BJ (cell line): ENCODE data around the gene ARHGAP4. TPM values are rescaled to one million over a fixed set of nuclear protein-coding genes. Genes with fewer than 3 reads are reported as not detected.

Experiments used
- CTCF ChIA-PET: fragments of 350-600 bp; formaldehyde crosslinking; extraction: SDS; loops from one replicate; lab custom pipeline; 2021; ENCODE audit warnings: antibody characterized with exemption, inconsistent platforms; lab: Yijun Ruan, JAX
- POLR2A ChIA-PET: fragments of 300-600 bp; sonication (Branson Sonifier 250); formaldehyde crosslinking; extraction: SDS; loops from one replicate; lab custom pipeline; 2021; ENCODE audit warnings: antibody characterized with exemption; lab: Charles Lee
- DNase-seq: peaks from one replicate; pipeline ENCODE4 v3.0.0-alpha.2; 2011; ENCODE audit warnings: low read depth
- H3K27me3 ChIP-seq: 2 replicates; pipeline ENCODE4 v1.6.0; 2011; ENCODE audit warnings: low read length; ENCODE audit not compliant: control insufficient read depth, insufficient read depth
- H3K36me3 ChIP-seq: 2 replicates; pipeline ENCODE4 v1.5.1; 2011; ENCODE audit warnings: low read length; ENCODE audit not compliant: control insufficient read depth, insufficient read depth
- H3K4me3 ChIP-seq: 2 replicates; pipeline ENCODE4 v1.5.1; 2011; ENCODE audit warnings: low read depth, mild to moderate bottlenecking, control low read depth, low read length
- polyA plus RNA-seq: library from polyadenylated mRNA; depleted of rRNA; stranded (reverse); fragments of >200 nt; gene quantifications from 2 replicates; pipeline ENCODE4 v1.2.3, GENCODE V29; 2011
- TF ChIP-seq, protein P1 (sequence below): IDR thresholded peaks from 2 replicates; pipeline ENCODE4 v1.5.1; 2011; ENCODE audit warnings: low read depth, mild to moderate bottlenecking, control low read depth, inconsistent platforms, low read length, moderate library complexity; ENCODE audit not compliant: insufficient read depth

The ARHGAP4 gene
- polyA plus RNA-seq, 1 experiment = 0.82 TPM

DNA sequence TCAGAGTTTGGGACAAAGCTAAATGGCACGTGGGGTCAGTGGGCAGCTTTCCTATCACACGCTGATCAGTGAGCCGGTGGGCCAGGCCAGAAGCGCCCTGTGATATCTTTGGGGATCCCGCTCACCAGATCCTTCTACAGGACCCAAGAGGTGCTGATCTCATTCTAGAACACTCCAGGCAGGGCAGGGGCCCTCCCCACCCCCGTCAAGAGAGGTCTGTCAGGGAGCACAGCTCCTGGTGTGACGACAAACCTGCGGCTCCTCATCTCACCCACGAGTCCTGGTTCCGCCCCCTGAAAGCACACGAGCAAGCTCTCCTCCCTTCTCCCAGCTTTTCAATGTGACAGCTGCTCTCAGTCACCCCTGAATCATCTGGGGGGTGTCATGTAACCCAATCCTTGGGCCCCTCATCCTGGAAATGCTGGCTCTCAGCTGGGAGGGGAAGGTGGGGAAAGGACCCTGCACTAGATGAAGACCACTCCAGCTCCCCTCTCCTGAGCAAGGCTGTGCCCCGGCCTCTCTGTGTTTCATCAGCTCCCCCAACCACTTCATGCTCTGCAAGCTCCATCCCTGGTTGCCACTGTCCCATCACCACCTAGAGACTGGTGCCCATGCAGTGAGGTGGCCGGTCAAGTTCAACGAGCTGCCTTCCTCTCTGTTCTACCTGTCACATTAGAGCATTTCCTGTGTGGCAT is 40.9 kb upstream of the ARHGAP4 start:
- ChIA-PET CTCF (interaction anchor here (0.6 to 4.7 kb wide), 4 partner anchors 14 to 39 kb away, joined by 3 to 19 read pairs (median 4); no protein-coding TSS in a partner anchor), POLR2A (no interaction called here)
- H3K36me3 ChIP-seq = peaks cover 14% of the 10 kb centered on the region
- no peak for DNase-seq
- H3K27me3 ChIP-seq = no peaks in the 10 kb centered on the region
- H3K4me3 ChIP-seq = no peak overlapping the region
- TF ChIP-seq, protein P1, sequence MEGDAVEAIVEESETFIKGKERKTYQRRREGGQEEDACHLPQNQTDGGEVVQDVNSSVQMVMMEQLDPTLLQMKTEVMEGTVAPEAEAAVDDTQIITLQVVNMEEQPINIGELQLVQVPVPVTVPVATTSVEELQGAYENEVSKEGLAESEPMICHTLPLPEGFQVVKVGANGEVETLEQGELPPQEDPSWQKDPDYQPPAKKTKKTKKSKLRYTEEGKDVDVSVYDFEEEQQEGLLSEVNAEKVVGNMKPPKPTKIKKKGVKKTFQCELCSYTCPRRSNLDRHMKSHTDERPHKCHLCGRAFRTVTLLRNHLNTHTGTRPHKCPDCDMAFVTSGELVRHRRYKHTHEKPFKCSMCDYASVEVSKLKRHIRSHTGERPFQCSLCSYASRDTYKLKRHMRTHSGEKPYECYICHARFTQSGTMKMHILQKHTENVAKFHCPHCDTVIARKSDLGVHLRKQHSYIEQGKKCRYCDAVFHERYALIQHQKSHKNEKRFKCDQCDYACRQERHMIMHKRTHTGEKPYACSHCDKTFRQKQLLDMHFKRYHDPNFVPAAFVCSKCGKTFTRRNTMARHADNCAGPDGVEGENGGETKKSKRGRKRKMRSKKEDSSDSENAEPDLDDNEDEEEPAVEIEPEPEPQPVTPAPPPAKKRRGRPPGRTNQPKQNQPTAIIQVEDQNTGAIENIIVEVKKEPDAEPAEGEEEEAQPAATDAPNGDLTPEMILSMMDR = no peak

DNA sequence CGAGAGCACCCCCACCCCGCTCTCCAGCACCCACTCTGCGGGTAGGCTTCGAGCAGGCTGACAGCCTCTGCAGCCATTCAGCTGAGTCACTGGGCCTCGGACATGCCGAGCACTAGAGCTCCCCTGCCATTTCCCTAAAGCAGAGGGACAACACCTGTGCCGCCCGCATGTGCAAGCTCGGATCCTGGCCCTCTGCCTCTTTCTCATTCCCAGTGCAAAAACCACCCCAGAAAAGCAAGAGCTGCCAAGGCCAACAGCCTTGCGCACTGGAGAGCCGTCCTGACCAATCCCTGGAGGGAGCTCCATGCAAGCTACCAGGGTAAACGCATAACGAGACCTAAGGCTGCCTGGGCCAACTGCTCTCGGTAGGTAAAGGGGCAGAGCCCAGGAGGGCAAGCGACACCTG is 40.2 kb upstream of the ARHGAP4 start:
- H3K36me3 ChIP-seq = peaks cover 19% of the 10 kb centered on the region
- POLR2A ChIA-PET = interaction anchor here (0.6 kb wide), 1 partner anchor 405 kb away, joined by 4 read pairs; no protein-coding TSS in a partner anchor
- TF ChIP-seq, protein P1 = no peak
- H3K27me3 ChIP-seq = no peaks in the 10 kb centered on the region
- no peak for DNase-seq
- CTCF ChIA-PET = interaction anchor here (0.8 to 4.7 kb wide), 3 partner anchors 13 to 38 kb away, joined by 3 to 19 read pairs (median 3); no protein-coding TSS in a partner anchor
- no peak overlapping the region for H3K4me3 ChIP-seq

DNA sequence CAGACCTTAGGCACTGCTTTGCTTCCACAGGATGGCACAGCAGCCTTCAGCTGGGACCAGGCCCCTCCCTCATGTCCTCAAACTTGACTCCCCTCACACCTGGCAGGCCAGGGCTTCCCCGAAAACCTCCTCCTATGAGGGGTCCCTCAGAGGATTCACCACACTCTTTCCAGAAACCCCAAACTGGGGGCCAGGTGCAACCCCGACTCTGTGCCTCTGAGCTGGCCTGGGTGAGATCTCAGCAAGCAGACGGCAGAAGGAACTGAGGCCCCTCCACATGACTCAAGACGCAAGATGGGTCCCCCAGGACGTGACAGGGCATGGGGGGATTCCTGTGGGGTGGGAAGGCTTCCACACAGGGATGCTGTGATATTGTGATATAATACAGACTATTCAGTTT is 39.3 kb upstream of the ARHGAP4 start:
- no peak for DNase-seq
- ChIA-PET POLR2A (no interaction called here), CTCF (no interaction called here)
- peaks cover 19% of the 10 kb centered on the region for H3K36me3 ChIP-seq
- no peak overlapping the region for H3K4me3 ChIP-seq
- H3K27me3 ChIP-seq = no peaks in the 10 kb centered on the region
- TF ChIP-seq, protein P1 = no peak

DNA sequence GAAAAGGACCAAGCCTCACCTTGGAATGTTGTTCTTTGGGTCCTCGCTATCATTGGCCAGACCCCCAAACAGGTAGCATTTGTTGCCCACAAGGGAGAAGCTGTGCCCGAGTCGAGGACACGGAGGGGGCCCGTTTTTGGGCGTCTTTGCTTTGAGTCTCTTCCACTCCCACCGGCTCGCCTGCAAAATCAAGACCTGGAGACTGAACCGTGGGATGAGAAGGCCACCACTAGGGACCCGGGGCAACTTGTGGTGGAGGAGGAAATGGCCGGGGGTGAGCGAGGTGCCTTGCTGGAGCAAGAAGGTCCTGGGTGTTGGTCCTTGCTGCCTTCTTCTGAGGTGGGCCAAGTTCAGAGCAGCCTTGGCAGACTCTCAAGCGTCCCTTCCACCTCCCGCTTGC is 38.0 kb upstream of the ARHGAP4 start:
- Histone ChIP-seq H3K27me3 (no peaks in the 10 kb centered on the region), H3K4me3 (no peak overlapping the region), H3K36me3 (peaks cover 27% of the 10 kb centered on the region)
- CTCF ChIA-PET = interaction anchor here (0.7 kb wide), 1 partner anchor 128 kb away, joined by 3 read pairs; no protein-coding TSS in a partner anchor
- TF ChIP-seq, protein P1 = no peak
- POLR2A ChIA-PET = no interaction called here
- DNase-seq = no peak

DNA sequence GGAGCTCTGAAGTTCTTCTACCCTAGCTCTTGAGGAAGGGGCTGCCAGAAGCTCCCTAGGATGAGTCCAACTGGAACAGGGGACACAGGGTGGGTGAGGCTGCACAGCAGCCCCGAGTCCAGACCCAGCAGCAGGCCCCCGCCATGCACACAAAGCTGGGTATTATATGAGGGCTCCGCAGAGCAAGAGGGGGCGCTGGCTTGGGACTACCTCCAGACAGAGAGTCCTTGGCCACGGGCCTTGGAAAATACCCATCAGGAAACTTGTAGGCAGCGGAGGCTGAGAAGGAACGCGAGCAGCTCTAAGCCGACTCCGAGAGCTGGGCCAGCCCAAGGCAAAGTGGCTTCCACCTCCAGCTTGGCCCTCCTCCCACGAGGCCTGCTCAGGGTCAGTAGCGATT is 37.5 kb upstream of the ARHGAP4 start:
- ChIA-PET CTCF (no interaction called here), POLR2A (no interaction called here)
- Histone ChIP-seq H3K36me3 (peaks cover 29% of the 10 kb centered on the region), H3K27me3 (no peaks in the 10 kb centered on the region), H3K4me3 (no peak overlapping the region)
- TF ChIP-seq, protein P1 = no peak
- DNase-seq = no peak
